Hematopoietic multipotent progenitor cell treated with erythropoietin and hydrocortisone succinate and interleukin-3 and kit ligand, for 8 days (in vitro differentiated cells): ENCODE measurements around the gene SUSD4.
"Not testable (repeated sequence)": the region's sequence is repeated elsewhere in the genome, so short reads cannot be mapped to it uniquely, and the experiment has no call there.

Experiments
- DNase-seq: peaks from one replicate; pipeline ENCODE4 v3.0.0-alpha.2; 2015

Gene SUSD4, protein sequence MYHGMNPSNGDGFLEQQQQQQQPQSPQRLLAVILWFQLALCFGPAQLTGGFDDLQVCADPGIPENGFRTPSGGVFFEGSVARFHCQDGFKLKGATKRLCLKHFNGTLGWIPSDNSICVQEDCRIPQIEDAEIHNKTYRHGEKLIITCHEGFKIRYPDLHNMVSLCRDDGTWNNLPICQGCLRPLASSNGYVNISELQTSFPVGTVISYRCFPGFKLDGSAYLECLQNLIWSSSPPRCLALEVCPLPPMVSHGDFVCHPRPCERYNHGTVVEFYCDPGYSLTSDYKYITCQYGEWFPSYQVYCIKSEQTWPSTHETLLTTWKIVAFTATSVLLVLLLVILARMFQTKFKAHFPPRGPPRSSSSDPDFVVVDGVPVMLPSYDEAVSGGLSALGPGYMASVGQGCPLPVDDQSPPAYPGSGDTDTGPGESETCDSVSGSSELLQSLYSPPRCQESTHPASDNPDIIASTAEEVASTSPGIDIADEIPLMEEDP

DNA sequence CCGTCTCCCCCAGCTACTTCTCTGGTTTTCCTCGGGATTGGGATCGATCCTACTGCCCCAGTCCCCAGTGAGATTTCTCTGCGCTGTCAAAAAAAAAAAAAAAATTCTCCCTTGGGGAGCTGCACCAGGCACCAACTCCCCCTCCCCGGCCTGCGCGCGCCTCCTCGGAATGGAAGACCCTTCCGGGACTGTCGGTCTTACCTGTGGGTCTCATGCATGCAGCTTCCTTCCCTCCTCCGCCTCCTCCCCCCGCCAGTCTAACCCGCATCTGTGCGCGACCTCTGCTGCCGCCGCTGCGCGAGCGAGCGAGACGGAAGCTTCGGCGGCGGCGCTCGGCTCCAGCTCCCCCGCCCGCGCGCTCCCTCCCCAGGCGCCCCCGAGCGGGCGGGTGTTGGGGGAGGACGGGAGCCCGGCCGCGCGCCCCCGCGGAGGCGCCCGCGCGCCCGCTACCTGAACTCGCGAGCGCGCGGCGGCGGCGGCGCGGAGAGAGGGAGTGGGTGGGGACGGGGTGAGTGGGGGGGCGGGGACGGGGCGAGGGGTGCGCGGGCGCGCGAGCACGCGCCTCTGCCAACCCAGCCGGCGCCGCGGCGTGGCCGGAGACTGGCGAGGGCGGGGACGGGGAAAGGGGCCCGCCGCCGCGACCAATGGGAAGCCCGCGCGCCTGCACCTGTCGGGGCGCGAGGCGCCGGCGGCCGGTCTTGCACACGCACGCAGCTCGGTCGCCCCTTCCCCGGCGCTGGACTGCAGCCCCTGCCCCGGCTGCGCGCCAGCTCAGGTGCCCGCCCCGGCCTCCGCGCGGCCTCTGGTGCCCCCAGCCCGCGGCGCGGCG, at the start of gene SUSD4:
Gene SUSD4 (minus strand): TSS at position 321 of the 829 bp plus-strand sequence. CDS start 751 bp downstream, outside the sequence.
- peak; percentile 4 for DNase-seq

DNA sequence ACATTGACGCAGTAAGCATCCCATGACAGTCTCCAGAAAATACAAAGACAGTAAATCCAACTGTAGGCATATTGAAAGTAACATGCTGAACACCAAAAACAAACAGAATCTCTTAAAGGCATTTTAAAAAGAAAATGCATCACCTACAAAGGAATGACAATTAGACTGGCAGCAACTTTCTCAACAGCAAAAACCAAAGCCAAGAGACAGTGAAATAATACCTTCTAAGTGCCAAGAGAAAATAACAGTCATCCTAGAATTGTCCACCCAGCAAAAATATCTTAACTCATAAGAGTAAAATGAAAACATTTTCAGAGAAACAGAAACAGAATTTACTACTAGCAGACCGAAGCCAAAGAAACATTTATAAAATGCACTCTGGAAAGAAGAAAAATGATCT, 49.2 kb upstream of the SUSD4 start:
- DNase-seq = no peak

DNA sequence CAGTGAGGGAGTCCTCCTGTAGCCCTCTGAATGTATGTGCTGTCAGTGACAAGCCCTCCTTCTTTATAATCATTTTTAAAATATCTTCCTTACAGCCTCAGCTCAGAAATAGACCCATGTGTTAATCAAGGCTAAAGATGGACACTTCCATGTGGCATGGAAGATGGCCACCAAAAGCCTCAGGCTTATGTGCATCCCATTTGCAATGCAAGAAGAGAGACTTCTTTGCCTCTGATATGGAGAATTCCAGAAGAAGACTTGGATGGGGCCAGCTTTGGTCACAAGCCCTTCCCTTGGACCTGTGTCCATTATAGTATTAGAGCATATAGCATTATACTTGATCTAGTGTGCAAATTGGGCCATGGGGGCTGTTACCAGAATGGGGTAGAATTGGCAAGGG, 47.7 kb upstream of the SUSD4 start:
- DNase-seq = no peak

DNA sequence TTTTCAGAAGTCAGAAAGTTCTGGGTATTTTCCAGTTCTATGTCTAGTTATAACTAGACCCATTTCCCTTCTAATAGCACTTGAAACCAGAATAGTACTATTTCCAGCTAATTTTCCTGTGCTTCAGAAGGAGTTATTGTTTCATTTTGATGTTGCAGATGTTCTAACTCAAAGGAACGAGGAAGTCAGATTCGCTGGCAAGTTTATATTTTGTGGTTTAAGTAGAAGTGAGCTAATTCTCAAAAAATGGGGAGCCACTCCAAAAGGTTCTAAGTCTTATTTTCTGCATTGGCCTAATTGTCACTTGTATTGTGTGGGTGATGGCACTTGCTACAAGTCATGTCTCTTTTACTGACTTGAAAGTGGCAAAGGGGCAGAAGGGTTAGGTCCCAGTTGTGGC, 47.3 kb upstream of the SUSD4 start:
- DNase-seq = no peak

DNA sequence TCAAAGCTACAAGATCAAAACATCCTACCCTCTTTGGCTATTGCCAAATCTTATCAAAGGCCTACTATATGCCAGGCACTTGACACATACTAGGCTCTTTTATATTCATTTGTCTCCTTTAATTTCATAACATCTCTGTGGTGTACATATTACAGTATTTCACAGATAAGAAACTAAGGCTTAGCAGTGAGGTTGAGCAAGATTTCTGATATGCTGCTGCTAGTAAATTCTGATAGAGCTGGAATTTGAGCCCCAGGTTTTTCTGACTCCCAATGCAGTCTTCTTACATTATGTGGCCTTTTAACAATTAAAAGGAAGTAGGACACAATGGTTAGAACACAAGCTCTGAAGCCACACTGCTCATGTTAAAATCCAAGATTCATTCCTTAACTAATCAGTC, 46.1 kb upstream of the SUSD4 start:
- no peak for DNase-seq

DNA sequence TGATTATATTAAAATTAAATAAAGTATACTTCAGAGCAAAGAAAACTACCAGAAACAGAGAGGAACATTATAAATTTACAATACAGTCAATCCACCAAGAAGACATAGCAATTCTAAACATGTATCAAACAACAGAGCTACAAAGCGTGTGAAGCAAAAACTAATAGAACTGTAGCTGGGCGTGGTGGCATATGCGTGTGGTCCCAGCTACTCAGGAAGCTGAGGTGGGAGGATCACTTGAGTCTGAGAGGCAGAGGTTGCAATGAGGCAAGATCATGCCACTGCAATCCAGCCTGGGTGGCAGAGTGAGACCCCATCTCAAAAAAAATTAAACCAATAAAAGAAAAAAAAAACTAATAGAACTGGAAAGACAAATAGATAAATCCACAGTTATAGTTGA, 41.5 kb upstream of the SUSD4 start:
- DNase-seq = no peak

DNA sequence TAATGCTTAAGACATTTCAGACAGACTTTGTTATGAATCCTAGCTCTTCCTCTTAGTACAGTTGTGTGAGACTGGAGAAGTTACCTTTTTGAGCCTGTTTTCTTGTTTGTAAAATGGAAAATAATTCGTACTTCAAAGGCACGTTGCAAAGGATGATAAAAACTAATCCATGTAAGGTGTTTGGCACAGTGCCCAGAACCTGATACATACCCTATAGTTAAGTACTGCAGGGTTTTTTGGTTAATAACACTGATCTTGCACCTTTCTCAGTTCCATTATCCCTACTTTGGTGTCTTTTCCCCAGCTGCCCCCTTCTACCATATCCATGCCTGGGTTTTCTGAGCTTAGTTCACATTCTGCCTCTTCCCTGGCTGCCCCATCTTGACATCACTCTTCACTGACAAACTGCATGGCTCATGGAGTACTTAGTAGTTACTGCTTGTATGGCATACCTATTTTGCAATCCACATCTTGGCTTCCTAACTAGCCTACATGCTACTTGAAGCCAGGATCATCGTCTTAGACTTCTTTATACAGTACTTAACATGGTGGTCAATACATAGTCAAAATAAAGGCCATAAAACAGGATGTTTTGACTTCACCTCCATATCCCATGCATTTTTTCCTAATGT, 39.3 kb upstream of the SUSD4 start:
- DNase-seq = peak; percentile 34

DNA sequence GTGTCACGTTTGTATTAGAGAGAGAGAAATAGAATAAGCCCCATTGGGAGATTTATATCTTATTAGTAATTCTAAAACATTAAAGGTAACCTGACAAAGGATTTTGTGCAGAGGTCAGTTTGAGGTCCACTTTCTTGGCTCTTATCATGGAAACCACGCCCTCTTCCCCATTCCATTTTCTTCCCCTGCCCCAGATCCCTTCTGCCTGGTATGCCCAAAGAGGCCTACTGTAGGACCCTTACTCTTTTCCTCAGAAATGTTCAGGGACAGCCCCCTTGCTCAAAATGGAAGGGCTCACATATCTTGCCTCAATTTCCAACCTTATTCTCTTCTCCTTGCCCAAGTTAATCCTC, 38.8 kb upstream of the SUSD4 start:
- no peak for DNase-seq

DNA sequence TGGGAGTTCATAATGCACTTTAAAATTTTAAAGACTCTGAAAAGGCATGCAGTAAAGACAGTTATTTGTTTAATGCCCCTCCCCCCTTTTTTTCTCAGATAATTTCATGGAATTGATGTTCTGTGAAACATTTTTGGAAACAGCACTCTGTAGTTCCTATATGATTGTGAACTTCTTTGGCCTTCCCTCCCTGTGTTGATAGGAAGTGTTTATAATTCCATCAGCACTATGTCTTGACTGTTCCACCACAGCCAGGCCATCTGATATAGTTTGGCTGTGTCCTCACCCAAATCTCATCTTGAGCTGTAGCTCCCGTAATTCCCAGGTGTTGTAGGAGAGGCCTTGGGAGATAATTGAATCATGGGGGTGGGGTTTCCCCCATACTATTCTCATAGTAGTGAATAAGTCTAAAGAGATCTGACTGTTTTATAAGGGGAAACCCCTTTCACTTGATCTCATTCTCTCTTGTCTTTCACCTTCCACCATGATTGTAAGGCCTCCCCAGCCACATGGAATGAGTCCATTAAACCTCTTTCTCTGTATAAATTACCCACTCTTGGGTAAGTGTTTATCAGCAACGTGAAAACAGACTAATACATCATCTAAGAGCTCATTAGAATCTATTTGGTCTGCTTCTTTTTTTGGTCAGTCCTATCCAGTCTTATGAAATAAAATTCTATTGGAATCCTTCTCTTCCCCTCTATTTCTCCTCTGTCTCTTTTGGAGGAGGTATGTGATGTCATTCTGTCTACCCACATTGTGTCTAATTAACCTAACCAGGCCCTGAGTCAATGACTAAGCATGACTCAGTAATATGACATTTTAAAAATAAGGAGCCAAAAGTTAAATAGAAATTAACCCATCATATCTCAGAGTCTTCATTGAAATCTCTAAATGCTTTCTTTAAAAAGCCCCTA, 38.2 kb upstream of the SUSD4 start:
- peak; percentile 15 for DNase-seq

DNA sequence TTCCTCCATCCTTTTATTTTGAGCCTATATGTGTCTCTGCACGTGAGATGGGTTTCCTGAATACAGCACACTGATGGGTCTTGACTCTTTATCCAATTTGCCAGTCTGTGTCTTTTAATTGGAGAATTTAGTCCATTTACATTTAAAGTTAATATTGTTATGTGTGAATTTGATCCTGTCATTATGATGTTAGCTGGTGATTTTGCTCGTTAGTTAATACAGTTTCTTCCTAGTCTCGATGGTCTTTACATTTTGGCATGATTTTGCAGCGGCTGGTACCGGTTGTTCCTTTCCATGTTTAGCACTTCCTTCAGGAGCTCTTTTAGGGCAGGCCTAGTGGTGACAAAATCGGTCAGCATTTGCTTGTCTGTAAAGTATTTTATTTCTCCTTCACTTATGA, 35.4 kb upstream of the SUSD4 start:
- not testable (repeated sequence) for DNase-seq

DNA sequence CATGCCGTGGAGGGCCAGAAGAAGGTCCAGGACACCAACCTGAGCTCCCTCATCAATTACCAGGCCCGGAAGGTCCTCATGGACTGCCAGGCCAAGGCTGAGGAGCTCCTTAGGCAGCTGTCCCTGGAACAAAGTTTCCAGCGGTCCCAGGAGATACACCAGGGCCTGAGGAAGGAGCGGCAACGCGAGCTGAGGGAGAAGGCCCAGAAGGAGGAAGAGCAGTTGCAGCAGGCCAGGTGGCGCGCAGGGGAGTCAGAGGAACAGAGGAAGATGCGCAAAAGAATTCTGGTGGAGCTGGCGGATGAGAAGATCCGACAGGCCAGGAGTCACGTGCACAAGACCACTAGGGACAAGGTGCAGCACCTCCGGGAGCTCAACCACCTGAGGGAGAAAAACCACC, 30.7 kb upstream of the SUSD4 start:
- DNase-seq = no peak

DNA sequence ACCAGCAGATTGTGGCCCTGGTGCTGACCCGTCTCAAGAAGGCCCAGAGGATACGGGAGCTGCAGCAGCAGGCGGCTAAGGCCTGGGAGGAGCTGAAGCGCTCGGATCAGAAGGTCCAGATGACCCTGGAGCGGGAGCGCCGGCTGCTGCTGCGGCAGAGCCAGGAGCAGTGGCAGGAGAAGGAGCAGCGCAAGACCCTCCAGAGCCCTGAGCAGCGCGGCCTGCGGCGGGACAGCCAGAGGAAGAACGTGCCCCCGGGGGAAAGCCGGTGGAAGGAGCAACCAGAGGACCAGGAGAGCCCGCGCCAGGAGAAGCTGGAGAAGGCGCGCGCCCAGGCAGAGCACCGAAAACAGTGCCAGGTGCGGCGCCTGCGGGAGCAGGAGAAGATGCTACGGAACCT, 30.3 kb upstream of the SUSD4 start:
- no peak for DNase-seq

DNA sequence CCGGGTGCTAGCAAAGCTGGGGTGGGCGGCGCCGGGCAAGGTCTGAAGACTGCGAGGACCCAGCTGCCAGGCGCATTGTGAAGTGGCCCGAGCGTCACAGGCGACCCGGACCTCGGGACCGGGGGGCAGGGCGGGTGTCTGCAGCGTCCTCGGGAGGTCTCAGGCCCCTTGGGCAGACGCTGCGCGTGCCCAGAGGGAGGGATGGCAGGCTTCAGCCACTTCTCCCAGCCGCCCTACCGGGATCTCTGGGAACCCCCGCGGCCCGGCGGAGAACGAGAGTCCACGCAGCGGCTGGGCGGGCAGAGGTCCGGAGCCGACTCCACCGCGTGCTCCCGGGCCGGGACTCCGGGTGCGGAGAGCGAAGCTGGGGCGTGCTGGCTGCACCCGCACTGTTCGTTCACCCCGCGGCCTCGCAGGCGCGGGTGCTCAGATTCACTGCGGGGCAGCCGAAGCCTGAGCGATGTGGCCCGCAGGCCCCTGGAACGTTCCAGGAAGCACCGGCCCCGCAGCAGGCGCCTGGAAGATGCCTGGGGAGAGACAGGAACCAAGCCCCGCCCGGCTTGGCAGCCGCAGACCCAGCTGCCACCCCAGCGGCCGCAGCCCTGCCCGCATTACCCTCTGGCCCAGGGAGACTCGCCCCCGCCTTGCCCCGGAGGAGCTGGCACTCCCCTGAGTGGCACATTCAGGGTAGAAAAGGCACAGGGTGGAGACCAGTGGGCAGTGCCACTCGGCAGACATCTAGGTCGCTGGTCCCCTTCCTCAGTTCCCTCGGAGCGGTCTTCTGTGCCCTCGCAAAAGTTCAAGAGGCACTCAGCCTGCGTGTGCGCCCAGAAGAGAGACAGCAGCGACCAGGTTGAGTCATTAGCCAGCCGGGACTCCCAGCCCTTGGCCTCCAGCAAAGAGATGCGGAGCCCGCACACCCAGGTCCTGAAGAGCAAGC, 29.6 kb upstream of the SUSD4 start, which contains the start of gene CCDC185:
Gene CCDC185 (plus strand): TSS at position 141 of the 940 bp plus-strand sequence. CDS start 61 bp downstream, at position 202.
- DNase-seq = no peak

DNA sequence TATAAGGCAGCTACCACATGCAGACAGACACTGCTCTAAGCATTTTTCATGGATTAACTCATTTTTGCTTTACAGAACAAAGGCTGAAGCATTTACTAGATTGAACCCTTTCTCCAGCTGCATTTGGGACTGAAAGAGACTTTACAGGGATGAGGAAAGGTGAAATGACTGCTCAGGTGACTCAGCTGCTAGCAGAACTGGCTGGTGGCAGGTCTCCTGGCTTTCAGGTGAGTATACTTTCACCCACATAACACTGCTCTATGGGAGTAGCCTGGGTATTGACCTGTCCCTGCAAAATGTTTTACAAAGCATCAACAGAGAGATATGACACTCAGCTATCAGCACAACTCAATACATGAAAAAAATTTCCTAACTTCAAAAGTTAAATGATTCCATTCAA, 26.6 kb upstream of the SUSD4 start:
- DNase-seq = no peak

DNA sequence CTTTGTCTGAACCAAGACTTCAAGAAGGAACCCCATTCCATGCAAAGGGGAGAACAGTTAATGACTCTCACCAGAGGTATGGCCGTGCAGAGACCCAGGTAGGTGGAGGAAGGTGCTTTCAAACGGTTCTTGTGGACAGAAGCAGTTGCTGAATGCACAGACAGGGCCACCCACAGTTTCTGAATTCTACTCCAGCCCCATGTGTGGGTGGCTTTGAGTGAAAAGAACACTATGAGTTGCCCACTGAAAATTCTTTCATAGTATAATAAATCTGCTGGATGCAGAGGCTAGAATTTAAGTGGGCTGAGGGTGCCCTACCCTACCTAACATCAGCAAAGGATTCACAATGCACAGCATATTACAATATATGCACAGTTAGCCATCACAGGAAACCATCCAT, 22.0 kb upstream of the SUSD4 start:
- no peak for DNase-seq

DNA sequence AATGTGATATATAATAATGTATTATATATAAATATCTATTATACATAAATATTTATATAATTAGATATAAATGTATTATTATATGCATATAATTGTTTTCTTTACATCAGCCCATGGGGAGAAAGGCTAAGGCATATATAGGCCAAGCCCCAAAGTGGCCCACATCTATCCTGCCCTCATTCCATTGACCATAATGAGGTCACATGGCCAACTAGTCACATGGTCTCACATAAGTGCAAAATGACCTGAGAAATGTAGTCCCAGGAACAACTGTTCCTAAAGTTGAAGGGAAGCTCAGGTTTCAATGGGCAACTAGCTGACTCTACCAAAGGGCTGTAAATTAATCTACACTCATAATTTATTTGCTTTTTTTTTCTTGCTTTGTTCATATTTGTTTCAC, 14.8 kb upstream of the SUSD4 start:
- no peak for DNase-seq

DNA sequence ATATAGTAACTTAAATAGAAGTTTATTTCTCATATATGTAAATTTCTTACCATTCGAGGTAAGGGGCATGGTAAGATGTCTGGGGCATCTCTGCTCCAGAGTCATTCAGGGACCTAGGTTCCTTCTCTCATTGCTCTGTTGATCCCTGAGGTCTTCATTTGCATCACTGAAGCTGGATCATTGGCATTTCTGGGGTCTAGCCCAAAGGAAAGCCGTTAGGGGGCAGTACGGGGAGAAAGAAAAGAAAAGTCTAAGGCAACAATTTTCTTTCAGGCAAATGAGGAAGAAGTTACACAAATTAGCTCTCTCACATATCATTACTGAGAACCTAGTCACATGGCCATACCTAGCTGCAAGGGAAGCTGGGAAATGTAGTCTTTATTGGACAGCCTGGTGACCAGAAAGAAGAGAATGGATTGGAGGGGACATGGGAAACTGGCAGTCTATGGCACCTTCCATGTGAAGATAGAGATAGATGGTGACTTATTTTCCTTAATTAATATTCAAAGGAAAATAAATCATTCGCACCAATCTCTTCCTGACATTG, 10.2 kb upstream of the SUSD4 start:
- no peak for DNase-seq

DNA sequence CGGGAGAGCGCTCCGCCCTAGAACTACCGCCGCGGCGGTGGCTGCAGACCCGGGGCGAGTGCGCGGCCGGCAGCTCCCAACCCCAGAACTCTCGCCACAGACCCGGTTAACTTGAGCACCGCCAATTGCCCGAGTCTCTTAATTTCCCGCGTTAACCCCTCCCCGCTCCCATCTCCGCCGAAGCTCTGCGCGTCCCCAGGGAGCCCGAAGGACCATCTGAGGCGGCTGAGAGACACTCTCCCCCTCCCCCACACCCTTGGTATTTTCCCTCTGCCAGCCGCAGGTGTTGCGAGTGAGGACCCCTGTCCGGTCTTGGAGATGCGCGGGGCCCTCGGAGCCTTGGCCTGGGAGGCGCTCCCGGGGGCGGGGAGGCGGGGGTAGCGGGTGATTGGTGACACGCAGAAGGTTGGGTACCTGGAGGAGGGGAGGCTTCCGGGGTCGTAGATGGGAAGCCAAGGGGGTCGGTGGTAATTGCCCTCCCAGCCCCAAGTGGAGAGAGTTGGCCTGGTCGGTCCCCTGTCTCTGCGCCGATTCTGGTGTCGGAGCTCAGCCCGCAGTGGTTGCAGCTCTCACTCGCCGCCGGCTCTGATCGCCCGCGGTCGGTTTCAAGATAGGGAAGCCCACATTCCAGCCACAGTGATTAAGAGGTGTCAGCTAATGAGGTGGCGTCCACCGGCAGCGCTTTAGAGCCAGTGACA, 858 bp upstream of the SUSD4 start:
- DNase-seq = peak; percentile 9

DNA sequence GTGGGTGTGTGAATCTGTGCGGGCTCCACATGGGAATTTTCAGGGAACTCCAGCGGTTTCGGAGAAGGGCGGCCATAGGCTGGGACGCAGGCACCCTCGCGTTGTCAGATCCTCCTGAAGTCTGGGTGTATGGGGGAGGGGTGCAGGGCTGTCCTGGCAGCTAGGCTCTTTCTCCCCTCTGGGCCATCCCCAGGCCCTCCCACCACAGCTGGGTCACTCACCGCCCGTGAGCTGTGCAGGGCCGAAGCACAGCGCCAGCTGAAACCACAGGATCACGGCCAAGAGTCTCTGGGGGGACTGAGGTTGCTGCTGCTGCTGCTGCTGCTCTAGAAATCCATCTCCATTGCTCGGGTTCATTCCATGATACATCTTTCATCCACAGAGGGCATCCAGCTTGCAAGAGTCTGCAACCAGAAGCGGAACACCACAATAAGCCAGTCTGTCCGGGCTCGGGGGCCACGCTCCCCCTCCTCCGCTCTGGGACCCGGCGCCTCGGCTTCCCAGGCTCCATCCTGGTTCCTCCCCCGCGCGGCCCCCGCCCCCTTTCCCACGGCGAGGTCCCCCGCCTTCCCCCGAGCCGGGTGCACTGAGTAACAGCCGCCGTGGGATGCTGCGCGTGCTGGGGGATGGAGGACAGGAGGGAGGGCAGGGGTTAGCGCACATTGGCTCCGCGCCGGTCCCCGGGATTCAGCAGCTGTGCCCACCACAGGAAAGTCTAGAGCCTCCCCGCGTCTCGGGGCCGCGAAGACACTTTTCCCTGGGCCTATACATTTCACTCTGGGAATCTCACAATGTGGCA, 720 bp downstream of the SUSD4 start:
- DNase-seq = no peak
